ENCODE results near the gene DNASE1L3.

DNA sequence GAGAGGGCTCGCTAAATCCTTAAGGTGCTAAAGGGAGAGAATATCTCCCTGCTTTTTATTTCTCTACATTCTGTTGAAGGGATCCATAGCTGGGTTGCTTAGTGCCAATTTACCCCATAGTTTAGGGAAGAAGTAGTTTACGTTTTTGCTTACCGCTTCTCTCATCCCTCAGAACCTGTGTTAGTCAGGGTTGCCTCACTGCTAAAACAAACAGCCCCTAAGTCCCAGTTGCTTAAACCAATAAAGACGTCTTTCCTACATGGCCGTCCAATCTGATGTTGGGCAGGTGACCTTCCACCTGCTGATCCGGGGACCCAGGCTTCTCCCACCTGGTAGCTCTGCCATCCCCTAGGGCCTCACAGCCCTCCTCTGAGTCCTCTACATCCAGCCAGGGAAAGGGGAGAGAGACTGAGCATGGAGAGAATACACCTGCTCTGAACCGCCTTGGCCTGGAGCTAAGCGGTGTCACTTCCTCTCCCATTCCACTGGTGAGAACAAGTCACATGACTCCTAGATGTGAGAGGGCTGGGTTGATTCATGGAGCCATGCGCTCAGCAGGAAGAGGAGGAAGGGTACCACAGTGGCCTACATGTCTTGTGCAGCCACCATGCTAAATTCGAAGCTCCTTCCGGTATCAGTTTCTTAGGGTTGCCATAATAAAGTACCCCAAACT, 26.3 kb downstream of the DNASE1L3 start:
- TF ChIP-seq, protein P1, sequence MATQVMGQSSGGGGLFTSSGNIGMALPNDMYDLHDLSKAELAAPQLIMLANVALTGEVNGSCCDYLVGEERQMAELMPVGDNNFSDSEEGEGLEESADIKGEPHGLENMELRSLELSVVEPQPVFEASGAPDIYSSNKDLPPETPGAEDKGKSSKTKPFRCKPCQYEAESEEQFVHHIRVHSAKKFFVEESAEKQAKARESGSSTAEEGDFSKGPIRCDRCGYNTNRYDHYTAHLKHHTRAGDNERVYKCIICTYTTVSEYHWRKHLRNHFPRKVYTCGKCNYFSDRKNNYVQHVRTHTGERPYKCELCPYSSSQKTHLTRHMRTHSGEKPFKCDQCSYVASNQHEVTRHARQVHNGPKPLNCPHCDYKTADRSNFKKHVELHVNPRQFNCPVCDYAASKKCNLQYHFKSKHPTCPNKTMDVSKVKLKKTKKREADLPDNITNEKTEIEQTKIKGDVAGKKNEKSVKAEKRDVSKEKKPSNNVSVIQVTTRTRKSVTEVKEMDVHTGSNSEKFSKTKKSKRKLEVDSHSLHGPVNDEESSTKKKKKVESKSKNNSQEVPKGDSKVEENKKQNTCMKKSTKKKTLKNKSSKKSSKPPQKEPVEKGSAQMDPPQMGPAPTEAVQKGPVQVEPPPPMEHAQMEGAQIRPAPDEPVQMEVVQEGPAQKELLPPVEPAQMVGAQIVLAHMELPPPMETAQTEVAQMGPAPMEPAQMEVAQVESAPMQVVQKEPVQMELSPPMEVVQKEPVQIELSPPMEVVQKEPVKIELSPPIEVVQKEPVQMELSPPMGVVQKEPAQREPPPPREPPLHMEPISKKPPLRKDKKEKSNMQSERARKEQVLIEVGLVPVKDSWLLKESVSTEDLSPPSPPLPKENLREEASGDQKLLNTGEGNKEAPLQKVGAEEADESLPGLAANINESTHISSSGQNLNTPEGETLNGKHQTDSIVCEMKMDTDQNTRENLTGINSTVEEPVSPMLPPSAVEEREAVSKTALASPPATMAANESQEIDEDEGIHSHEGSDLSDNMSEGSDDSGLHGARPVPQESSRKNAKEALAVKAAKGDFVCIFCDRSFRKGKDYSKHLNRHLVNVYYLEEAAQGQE (IDR thresholded peaks at IDR 0.05; ENCODE audit: insufficient read depth in 1 of 2, low read depth in 2 of 2, low read length in 2 of 2) = no peak
- TF ChIP-seq POLR2AphosphoS5 (IDR thresholded peaks at IDR 0.05; ENCODE audit: low read depth, low read length) = no peak
